GM19438 (cell line): ENCODE results near the gene ITGA5.
"Not testable (repeated sequence)": the region's sequence is repeated elsewhere in the genome, so short reads cannot be mapped to it uniquely, and the experiment has no call there.

ENCODE experiments used
- ATAC-seq: cut with Tn5 transposase; IDR thresholded peaks from one replicate; pipeline ENCODE4 v1.9.1; 2021; ENCODE audit warnings: low read depth; ENCODE audit not compliant: unreplicated experiment

ITGA5 gene

DNA sequence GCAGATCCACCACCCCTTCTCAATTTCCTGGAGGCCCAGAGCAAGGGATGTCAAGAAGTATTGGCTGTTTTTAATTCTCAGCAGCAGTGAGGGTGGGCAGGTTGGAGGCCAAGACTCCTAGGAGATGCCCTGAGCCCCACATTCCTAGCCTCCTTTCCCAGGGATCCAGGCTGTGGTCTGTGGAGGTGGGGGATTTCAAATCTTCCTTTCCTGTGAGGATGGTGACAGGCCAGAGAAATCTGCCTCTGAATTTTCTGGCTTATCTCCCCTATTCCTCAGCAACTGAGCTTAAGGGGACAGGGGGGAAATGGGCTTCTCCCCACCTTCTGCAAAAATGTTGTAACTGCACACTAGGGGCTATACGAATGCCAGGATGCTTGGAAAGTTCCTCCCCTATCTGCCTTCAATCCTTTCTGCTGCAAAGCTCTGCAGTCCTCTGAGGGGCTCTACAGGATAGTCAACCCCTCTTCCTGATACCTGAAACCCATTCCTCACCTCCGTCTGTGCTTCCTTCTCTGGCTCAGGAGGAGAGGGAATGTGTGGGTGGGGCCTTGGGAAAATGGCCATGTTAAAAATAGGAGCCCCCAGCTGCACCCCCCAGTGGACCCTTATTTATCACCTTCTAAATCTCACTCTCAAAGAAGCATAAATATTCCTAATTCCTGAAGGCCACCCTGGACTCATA is 61.4 kb downstream of the ITGA5 start:
- ATAC-seq: no peak

DNA sequence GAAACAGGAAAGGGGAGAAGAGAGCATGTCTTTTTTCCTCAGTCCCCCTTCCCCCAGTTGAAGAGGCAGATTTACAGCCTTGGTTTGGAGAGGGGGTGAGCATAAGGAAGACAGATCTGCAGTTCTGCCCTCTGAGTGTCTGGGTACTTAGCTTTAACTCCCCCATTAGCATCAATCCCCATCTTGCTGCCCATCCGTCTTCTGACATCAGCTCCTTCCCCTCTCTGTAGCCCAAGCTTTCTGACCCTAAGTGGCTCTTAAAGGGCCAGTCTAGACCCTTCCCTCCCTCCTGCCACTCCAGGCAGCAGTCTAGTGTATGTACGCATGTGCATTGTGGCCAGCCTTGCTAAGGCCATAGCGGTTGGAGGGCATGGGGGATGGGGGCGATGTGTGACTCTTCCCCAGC is 62.1 kb downstream of the ITGA5 start:
- no peak for ATAC-seq

DNA sequence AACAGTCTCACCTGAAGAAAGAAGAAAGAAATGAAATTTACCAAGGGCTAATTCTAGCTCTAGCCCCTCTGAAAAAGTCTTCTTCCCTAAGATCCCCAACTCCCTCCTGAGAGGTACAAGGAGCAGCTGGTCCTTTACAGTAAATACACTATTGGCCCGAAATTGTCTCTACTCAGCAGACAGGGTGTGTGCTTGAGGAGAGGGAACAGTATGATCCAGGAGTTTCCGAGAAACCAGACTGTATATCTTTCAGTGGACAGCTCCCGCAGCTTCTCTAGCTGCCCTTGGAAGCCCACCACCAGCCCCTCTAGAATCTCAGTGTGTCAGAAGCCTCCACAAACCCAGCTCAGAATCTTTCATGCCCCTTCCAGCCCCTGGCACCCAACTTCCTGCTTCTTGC is 62.8 kb downstream of the ITGA5 start:
- no peak for ATAC-seq

GRCh38 chr12:54355104-54355815 is 63.8 kb downstream of the ITGA5 start:
- ATAC-seq: no peak

DNA sequence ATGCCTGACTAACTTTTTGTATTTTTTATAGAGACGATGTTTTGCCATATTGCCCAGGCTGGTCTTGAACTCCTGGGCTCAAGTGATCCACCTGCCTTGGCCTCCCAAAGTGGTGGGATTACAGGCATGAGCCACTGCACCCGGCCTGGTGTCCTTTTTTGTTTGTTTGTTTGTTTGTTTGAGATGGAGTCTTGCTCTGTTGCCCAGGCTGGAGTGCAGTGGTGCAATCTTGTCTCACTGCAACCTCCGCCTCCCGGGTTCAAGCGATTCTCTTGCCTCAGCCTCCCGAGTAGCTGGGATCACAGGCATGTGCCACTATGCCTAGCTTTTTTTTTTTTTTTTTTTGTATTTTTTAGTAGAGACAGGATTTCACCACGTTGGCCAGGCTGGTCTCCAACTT is 64.8 kb downstream of the ITGA5 start:
- not testable (repeated sequence) for ATAC-seq

DNA sequence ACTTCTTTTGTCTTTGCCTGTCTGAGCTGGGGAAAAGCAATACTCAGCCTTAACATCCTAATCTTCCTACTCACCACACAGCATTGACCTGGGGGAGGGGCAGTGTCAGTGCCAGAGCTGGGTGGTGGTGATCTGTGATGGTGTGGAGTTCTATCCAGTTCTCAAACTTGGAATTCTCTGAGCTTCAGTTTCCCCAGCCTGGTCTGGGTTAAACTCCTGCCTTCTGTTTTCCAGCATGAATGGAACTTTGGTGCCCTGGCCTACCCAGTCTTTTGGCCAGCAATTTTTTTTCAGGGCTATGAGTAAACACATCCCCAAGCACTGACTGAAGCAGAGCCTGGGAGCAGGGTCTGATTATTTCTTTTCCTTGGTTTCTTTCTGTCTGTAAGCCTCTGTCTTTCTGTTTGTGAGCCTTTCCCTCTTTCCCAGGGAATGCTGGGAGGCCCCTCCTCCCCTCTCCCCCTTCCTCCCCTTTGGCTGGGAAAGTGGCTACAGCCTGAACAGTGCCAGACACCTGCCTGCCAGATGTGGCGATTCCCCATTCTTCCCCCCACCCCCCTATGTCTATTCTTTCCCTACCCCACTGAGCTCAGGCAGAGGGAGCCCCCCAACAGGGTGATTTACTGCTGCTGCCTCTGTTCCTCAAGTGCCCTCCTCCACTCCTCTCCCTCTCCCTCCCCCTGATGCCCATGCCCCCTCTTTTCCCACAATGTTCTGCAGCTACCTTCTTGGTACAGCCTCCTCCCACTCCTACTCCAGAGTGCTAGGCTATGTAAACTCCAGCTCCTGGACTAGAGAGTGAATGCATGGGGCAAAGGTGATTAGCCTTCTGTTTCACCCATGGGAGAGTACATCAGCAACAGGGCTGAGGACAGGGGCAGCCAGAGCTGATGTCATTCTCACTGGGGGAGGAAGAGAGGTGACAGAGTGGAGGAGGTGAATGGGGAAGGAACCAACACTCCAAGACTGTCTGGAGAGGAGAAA is 65.9 kb downstream of the ITGA5 start:
- no peak for ATAC-seq

DNA sequence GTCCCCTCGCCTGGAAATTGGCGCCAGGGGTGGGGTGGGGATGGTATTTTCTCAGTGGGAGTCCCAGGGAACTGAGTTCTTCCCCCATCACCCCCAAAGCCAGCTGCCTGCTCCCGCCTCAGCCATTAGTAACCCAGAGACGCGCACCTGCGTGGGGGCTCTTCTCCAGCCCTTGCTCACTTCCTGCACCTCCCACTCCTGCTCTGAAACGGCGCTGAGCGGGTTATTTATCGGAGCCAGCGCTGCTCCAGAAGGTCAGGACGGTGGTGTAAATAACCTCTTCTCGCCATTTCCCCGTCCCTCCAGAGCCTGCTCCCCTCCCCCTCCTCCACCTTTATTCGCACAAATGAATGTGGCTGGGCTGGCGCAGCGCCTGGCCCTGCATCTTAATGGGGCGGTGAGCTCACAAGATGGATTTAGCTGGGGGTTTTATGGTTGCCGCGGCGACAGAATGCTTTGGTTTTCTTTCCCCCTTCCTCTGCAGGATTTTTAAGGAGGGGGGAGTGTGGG is 67.0 kb downstream of the ITGA5 start:
- no peak for ATAC-seq

DNA sequence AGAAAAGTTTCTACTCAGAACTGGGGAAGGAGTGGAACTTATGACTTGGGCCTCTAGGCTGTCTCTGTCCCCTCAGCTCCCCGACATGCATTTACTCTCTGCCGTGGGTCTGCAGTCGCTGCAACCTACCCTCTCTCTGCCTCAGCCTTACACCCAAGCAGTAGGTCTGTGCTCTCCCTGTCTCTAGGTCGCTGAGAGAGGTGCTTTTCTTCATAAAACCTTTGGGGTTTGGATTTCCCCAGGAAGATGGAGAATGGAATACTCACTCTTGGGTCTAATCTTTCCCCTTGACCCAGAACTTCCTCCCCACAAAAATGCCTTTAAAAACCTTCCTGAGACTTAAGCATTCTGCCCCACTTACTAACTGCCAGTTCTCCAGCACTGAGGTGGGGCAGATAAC is 67.7 kb downstream of the ITGA5 start:
- no peak for ATAC-seq

DNA sequence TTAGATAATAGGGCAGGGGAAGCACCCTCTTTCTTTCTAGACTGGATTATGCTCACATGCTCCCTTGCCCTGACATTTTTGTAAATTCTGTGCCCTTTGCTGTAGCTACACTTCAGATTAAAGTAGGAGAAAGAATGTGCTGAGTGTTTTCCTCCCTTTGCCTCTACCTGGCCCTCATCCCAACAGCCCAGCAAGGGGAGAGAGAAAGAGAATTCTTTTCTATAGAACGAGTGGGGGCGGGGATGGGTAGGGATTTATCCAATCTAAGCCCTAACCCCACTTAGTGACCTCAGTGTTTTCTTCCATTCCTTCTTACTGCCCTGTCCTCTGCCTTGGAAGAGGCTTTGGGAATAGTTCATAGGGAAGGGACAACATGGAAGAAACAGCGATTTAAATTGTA is 68.3 kb downstream of the ITGA5 start:
- no peak for ATAC-seq

GRCh38 chr12:54349679-54350078 is 69.4 kb downstream of the ITGA5 start:
- no peak for ATAC-seq

GRCh38 chr12:54349036-54349435 is 70.0 kb downstream of the ITGA5 start:
- ATAC-seq: no peak
